ENCODE measurements around the gene POMGNT1.

POMGNT1 gene

GRCh38 chr1:46157916-46158311 lies 40.3 kb downstream of the POMGNT1 start:
- DNase-seq (ENCODE audit: low spot score) = no peak

GRCh38 chr1:46153732-46154131 lies 44.5 kb downstream of the POMGNT1 start:
- DNase-seq (ENCODE audit: low spot score) = no peak

GRCh38 chr1:46153228-46153627 lies 45.0 kb downstream of the POMGNT1 start:
- no peak for DNase-seq (ENCODE audit: low spot score)

GRCh38 chr1:46152016-46152415 lies 46.2 kb downstream of the POMGNT1 start:
- DNase-seq (ENCODE audit: low spot score) = no peak

- no peak for DNase-seq (ENCODE audit: low spot score)
Observed at GRCh38 chr1:46150085-46150484, 48.1 kb downstream of the POMGNT1 start.

GRCh38 chr1:46148318-46148717 lies 49.9 kb downstream of the POMGNT1 start:
- no peak for DNase-seq (ENCODE audit: low spot score)

Measured in left forelimb (tissue), 1 donor.